Inflammatory macrophage treated with lipopolysaccharide for 4 hours (primary cell): ENCODE results near the gene PAOX.

Experiments used
- DNase-seq: peaks from one replicate; pipeline ENCODE4 v3.0.0-alpha.2; 2020

PAOX gene

DNA sequence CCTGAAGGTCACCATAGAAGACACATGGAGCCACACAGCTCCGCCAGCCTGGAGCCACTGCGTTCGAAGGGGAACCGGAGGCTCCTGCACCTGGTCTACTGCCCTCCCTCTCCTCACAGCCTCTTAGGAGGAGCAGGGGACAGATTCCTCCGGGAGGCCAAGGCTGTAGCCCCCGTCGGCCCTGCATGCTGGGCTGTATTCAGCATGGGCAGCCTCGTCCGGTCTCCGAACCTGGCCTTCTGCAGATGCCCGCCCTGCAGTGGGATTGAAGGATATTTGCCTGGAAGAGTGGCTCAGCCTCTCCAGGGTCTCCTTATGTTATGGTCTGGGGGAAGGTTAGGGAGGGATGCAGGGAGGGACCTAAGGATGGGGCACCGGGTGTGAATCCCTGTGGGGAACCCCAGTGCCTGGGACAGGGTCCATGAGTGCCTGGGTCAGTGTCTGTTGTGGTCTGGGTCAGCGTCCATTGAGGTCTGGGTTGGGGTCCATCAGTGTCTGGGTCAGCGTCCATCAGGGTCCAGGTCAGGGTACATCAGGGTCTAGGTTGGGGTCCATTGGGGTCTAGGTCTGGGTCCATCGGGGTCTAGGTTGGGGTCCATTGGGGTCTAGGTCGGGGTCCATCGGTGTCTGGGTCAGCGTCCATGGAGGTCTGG is 61.7 kb downstream of the PAOX start:
- DNase-seq, result no peak
